Measurements from ENCODE around the gene SCYGR7.

SCYGR7 gene

GRCh38 chr2:227703961-227704360, 24.2 kb upstream of the SCYGR7 start:
- no peak for TF ChIP-seq CTCF (IDR thresholded peaks at IDR 0.05; ENCODE audit: control extremely low read depth, extremely low read depth, low read depth, missing control alignments)
- no peak for DNase-seq (ENCODE audit: extremely low spot score)
- POLR2A ChIA-PET = no interaction called here
- CTCF ChIA-PET = interaction anchor here (1.0 to 1.3 kb wide), 2 partner anchors 62 to 71 kb away, joined by 3 read pairs; no protein-coding TSS in a partner anchor

- CTCF ChIA-PET = interaction anchor here (1.0 to 1.7 kb wide), 4 partner anchors 9 to 60 kb away, joined by 3 read pairs; no protein-coding TSS in a partner anchor
- TF ChIP-seq CTCF (IDR thresholded peaks at IDR 0.05; ENCODE audit: control extremely low read depth, extremely low read depth, low read depth, missing control alignments) = no peak
- DNase-seq (ENCODE audit: extremely low spot score) = no peak
- POLR2A ChIA-PET = no interaction called here
These were observed 21.3 kb upstream of the SCYGR7 start for GRCh38 chr2:227706859-227707258.

- no peak for TF ChIP-seq CTCF (IDR thresholded peaks at IDR 0.05; ENCODE audit: control extremely low read depth, extremely low read depth, low read depth, missing control alignments)
- DNase-seq (ENCODE audit: extremely low spot score) = no peak
- ChIA-PET POLR2A (no interaction called here), CTCF (interaction anchor here (1.0 to 1.7 kb wide), 3 partner anchors 9 to 59 kb away, joined by 3 read pairs; no protein-coding TSS in a partner anchor)
These were observed 20.7 kb upstream of the SCYGR7 start for GRCh38 chr2:227707390-227707789.

DNA sequence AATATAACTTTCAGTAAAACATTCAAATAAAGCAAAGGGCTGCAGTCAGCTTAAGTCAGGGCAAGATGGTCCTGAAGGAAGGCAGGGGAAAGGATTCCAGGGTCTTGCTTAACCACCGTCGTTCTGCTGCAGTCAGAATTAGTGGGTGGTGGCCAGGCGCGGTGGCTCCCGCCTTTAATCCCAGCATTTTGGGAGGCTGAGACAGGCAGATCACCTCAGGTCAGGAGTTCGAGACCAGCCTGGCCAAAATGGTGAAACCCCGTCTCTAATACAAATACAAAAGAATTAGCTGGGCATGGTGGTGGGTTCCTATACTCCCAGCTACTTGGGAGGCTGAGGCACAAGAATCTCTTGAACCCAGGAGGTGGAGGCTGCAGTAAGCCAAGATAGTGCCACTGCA, 17.1 kb upstream of the SCYGR7 start:
- CTCF ChIA-PET = interaction anchor here (1.4 to 2.9 kb wide), 2 partner anchors 53 to 55 kb away, joined by 5 to 8 read pairs; no protein-coding TSS in a partner anchor
- POLR2A ChIA-PET = no interaction called here
- no peak for TF ChIP-seq CTCF (IDR thresholded peaks at IDR 0.05; ENCODE audit: control extremely low read depth, extremely low read depth, low read depth, missing control alignments)
- DNase-seq (ENCODE audit: extremely low spot score) = no peak

DNA sequence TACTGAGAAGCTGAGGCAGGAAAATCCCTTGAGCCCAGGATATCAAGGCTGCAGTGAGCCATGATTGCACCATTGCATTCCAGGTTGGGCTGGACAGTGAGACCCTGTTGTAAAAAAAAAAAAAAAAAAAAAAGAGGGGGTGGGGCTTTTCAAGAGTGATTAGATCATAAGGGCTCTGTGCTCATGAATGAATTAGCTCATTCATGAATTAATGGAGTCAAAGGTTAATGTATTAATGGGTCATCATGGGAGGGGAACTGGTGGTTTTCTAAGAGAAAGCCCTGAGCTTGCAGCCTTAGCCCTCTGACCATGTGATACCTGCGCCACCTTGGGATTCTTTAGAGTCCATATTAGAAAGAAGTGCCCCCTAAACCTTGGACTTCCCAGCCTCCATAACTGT, 14.8 kb upstream of the SCYGR7 start:
- no peak for TF ChIP-seq CTCF (IDR thresholded peaks at IDR 0.05; ENCODE audit: control extremely low read depth, extremely low read depth, low read depth, missing control alignments)
- CTCF ChIA-PET = interaction anchor here (1.6 kb wide), 1 partner anchor 52 kb away, joined by 5 read pairs; no protein-coding TSS in a partner anchor

GRCh38 chr2:227716501-227716900, 11.6 kb upstream of the SCYGR7 start:
- no peak for DNase-seq (ENCODE audit: extremely low spot score)
- POLR2A ChIA-PET = no interaction called here

More for the DNA sequence above, 14.8 kb upstream of the SCYGR7 start:
- POLR2A ChIA-PET = interaction anchor here (0.7 kb wide), 1 partner anchor 61 kb away, joined by 6 read pairs; no protein-coding TSS in a partner anchor
- no peak for DNase-seq (ENCODE audit: extremely low spot score)

More at GRCh38 chr2:227716501-227716900, 11.6 kb upstream of the SCYGR7 start:
- CTCF ChIA-PET = interaction anchor here (1.4 to 2.9 kb wide), 3 partner anchors 50 to 146 kb away, joined by 3 to 9 read pairs (median 8); no protein-coding TSS in a partner anchor
- no peak for TF ChIP-seq CTCF (IDR thresholded peaks at IDR 0.05; ENCODE audit: control extremely low read depth, extremely low read depth, low read depth, missing control alignments)

All from GM10248 (cell line).